ENCODE results near the gene PRAMEF20.

The PRAMEF20 gene

GRCh38 chr1:13465515-13465914 is 55.3 kb downstream of the PRAMEF20 start:
- DNase-seq = no peak

GRCh38 chr1:13469343-13469742 is 59.1 kb downstream of the PRAMEF20 start:
- no peak for DNase-seq

Measured in fibroblast of upper back skin (primary cell).